H1 (cell line): ENCODE measurements around the gene SIK2. TPM values are rescaled to one million over a fixed set of nuclear protein-coding genes. Genes with fewer than 3 reads are reported as not detected.

ENCODE experiments used
- E2F6 ChIP-seq: IDR thresholded peaks from 2 replicates; pipeline ENCODE4 v1.6.1; 2012; ENCODE audit warnings: inconsistent platforms
- EP300 ChIP-seq, 2 experiments: IDR thresholded peaks; 1 replicate in 1 of 2; 2 replicates in 1 of 2; pipeline ENCODE4 v1.6.1; 2011 to 2012; ENCODE audit warnings: low read depth in 2 of 2, low read length in 2 of 2, mild to moderate bottlenecking in 2 of 2, borderline replicate concordance in 1 of 2, inconsistent platforms in 1 of 2, moderate library complexity in 1 of 2
- NRF1 ChIP-seq: IDR thresholded peaks from 2 replicates; pipeline ENCODE4 v1.6.1; 2011; ENCODE audit warnings: mild to moderate bottlenecking, low read depth, low read length, improper control_type of control experiment
- polyA plus RNA-seq, 7 experiments: library from polyadenylated mRNA; depleted of rRNA in 3 of 7; stranded (reverse) in 5 of 7; unstranded in 2 of 7; fragments of >200 nt in 5 of 7; fragments of 200-250 nt in 2 of 7; gene quantifications; 1 replicate in 5 of 7; 2 replicates in 1 of 7; 4 replicates in 1 of 7; pipeline versions ENCODE4 v1.2.1 to v1.2.3, GENCODE V29; 2011 to 2013; ENCODE audit warnings: missing spikeins in 2 of 7, mixed read lengths in 2 of 7
- total RNA-seq: library from RNA; stranded (reverse); fragmentation: NEBNext Ultra II Directional; extraction: Animal tissue kit (Norgen Biotek cat#: 25700); gene quantifications from 2 replicates; pipeline ENCODE4 v1.2.1, GENCODE V29; 2021

The SIK2 gene
- total and polyA plus RNA-seq, 2 of the 8 experiments (the other 6 are each of a cell fraction or from before 2014, with no cell fraction given), result 8.8 to 11.2 TPM

GRCh38 chr11:111691176-111691575 lies 88.9 kb downstream of the SIK2 start (continued):
- TF ChIP-seq EP300 (IDR thresholded peaks at IDR 0.05; ENCODE audit: borderline replicate concordance in 1 of 2, low read depth in 2 of 2, low read length in 2 of 2) (no peak), E2F6 (no peak), NRF1 (no peak)
